HEK293 (cell line): ENCODE data around the gene DLX5.

Experiments
- CTCF ChIA-PET: fragments of 350-600 bp; formaldehyde crosslinking; extraction: SDS; loops from one replicate; lab custom pipeline; 2021; ENCODE audit warnings: antibody characterized with exemption; lab: Yijun Ruan, JAX
- POLR2A ChIA-PET: fragments of 300-600 bp; formaldehyde crosslinking; extraction: SDS; loops from one replicate; lab custom pipeline; 2020; ENCODE audit warnings: antibody characterized with exemption, inconsistent platforms; lab: Yijun Ruan, JAX
- H3K27ac ChIP-seq: fragments of 200-500 bp; sonication (Bioruptor generic); 2 replicates; pipeline ENCODE4 v1.5.1; 2014; ENCODE audit warnings: low read depth, low read length, control low read depth, inconsistent platforms; ENCODE audit errors: extremely low read depth
- H3K36me3 ChIP-seq, 2 experiments: fragments of 200-500 bp in 1 of 2; sonication (Bioruptor generic) in 1 of 2; 1 replicate in 1 of 2; 2 replicates in 1 of 2; pipeline ENCODE4 v1.5.1; 2014 to 2017; ENCODE audit warnings: inconsistent platforms in 2 of 2, low read length in 2 of 2; ENCODE audit not compliant: control insufficient read depth in 2 of 2, insufficient read depth in 1 of 2
- H3K4me1 ChIP-seq: fragments of 200-500 bp; sonication (Bioruptor generic); 2 replicates; pipeline ENCODE4 v1.5.1; 2014; ENCODE audit warnings: mild to moderate bottlenecking, low read length, inconsistent platforms; ENCODE audit not compliant: control insufficient read depth, insufficient read depth
- H3K4me3 ChIP-seq: 2 replicates; pipeline ENCODE4 v1.5.1; 2011; ENCODE audit warnings: low read depth, mild to moderate bottlenecking, control low read depth, low read length, moderate library complexity
- H3K9me3 ChIP-seq: fragments of 200-500 bp; sonication (Bioruptor generic); 2 replicates; pipeline ENCODE4 v1.5.1; 2014; ENCODE audit warnings: low read depth, low read length, inconsistent platforms; ENCODE audit not compliant: control insufficient read depth, insufficient read depth
- BCL11A ChIP-seq: fragments of 450-650 bp; formaldehyde crosslinking; IDR thresholded peaks from 2 replicates; pipeline ENCODE4 v1.5.1; 2016; ENCODE audit warnings: low read depth, missing biosample characterization, missing genetic modification characterization
- CTCF ChIP-seq: fragments of 450-650 bp; formaldehyde crosslinking; IDR thresholded peaks from 2 replicates; pipeline ENCODE4 v1.5.1; 2016; ENCODE audit warnings: missing biosample characterization, missing genetic modification characterization
- PRDM4 ChIP-seq: fragments of 450-650 bp; formaldehyde crosslinking; IDR thresholded peaks from 2 replicates; pipeline ENCODE4 v1.5.1; 2017; ENCODE audit warnings: missing biosample characterization, missing genetic modification characterization
- SCRT2 ChIP-seq: fragments of 450-650 bp; formaldehyde crosslinking; IDR thresholded peaks from 2 replicates; pipeline ENCODE4 v1.5.1; 2016; ENCODE audit warnings: missing biosample characterization, missing genetic modification characterization
- ZBTB1 ChIP-seq: fragments of 450-650 bp; formaldehyde crosslinking; IDR thresholded peaks from 2 replicates; pipeline ENCODE4 v1.5.1; 2016; ENCODE audit warnings: missing biosample characterization, missing genetic modification characterization
- ZBTB17 ChIP-seq: fragments of 450-650 bp; formaldehyde crosslinking; IDR thresholded peaks from 2 replicates; pipeline ENCODE4 v1.5.1; 2016; ENCODE audit warnings: missing biosample characterization, missing genetic modification characterization
- ZNF132 ChIP-seq: fragments of 450-650 bp; formaldehyde crosslinking; IDR thresholded peaks from 2 replicates; pipeline ENCODE4 v1.5.1; 2017; ENCODE audit warnings: missing biosample characterization, missing genetic modification characterization, borderline replicate concordance
- ZNF324 ChIP-seq: fragments of 450-650 bp; formaldehyde crosslinking; IDR thresholded peaks from 2 replicates; pipeline ENCODE4 v1.5.1; 2016; ENCODE audit warnings: missing biosample characterization, missing genetic modification characterization
- ZNF341 ChIP-seq: fragments of 450-650 bp; formaldehyde crosslinking; IDR thresholded peaks from 2 replicates; pipeline ENCODE4; 2016; ENCODE audit warnings: low read depth, missing biosample characterization, missing genetic modification characterization
- ZNF423 ChIP-seq: fragments of 450-650 bp; formaldehyde crosslinking; IDR thresholded peaks from 2 replicates; pipeline ENCODE4 v1.5.1; 2016; ENCODE audit warnings: missing biosample characterization, missing genetic modification characterization
- ZNF501 ChIP-seq: fragments of 450-650 bp; formaldehyde crosslinking; IDR thresholded peaks from 2 replicates; pipeline ENCODE4 v1.5.1; 2016; ENCODE audit warnings: missing biosample characterization, missing genetic modification characterization
- ZNF626 ChIP-seq: fragments of 450-650 bp; sonication (Bioruptor Pico); formaldehyde crosslinking; IDR thresholded peaks from 2 replicates; pipeline ENCODE4 v1.5.1; 2018; ENCODE audit warnings: missing biosample characterization, missing genetic modification characterization, inconsistent platforms
- ZSCAN4 ChIP-seq: fragments of 450-650 bp; formaldehyde crosslinking; IDR thresholded peaks from 2 replicates; pipeline ENCODE4 v1.5.1; 2017; ENCODE audit warnings: missing biosample characterization, missing genetic modification characterization
- TF ChIP-seq, protein P1 (sequence below): fragments of 450-650 bp; formaldehyde crosslinking; IDR thresholded peaks from 2 replicates; pipeline ENCODE4 v1.5.1; 2016; ENCODE audit warnings: missing biosample characterization, missing genetic modification characterization, low read depth
- TF ChIP-seq, protein P2 (sequence below): fragments of 450-650 bp; formaldehyde crosslinking; IDR thresholded peaks from 2 replicates; pipeline ENCODE4 v1.5.1; 2016; ENCODE audit warnings: missing biosample characterization, missing genetic modification characterization

Gene DLX5

DNA sequence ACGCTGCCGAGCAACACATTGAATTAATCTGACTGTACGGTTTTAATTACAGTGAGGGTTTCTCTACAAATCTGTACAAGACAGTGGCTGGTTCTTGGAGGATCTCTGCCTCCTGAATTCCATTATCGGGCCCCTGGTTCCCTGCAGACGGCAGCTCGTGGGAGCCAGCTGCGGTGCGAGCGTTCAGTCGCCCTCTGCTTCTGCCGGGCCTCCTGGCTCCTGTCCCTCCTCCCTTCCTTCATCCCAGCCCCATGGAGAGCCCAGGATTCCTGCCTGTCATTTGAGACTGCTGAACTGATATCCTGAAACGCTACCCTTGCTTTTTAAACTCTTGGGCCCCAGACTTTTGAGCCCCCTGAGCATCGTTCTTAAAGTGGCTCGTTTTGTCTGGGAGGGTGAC, 25.9 kb downstream of the DLX5 start (continued):
- no peak for TF ChIP-seq CTCF (tag by site-specific recombination)
- TF ChIP-seq, protein P1, sequence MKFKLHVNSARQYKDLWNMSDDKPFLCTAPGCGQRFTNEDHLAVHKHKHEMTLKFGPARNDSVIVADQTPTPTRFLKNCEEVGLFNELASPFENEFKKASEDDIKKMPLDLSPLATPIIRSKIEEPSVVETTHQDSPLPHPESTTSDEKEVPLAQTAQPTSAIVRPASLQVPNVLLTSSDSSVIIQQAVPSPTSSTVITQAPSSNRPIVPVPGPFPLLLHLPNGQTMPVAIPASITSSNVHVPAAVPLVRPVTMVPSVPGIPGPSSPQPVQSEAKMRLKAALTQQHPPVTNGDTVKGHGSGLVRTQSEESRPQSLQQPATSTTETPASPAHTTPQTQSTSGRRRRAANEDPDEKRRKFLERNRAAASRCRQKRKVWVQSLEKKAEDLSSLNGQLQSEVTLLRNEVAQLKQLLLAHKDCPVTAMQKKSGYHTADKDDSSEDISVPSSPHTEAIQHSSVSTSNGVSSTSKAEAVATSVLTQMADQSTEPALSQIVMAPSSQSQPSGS (tag by site-specific recombination) = no peak
- no peak for TF ChIP-seq ZNF423
- TF ChIP-seq, protein P2, sequence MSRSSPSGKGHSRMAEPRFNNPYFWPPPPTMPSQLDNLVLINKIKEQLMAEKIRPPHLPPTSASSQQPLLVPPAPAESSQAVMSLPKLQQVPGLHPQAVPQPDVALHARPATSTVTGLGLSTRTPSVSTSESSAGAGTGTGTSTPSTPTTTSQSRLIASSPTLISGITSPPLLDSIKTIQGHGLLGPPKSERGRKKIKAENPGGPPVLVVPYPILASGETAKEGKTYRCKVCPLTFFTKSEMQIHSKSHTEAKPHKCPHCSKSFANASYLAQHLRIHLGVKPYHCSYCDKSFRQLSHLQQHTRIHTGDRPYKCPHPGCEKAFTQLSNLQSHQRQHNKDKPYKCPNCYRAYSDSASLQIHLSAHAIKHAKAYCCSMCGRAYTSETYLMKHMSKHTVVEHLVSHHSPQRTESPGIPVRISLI = no peak
- no peak for TF ChIP-seq ZNF324 (tag by site-specific recombination)
- no peak for TF ChIP-seq SCRT2
- TF ChIP-seq ZSCAN4 (tag by site-specific recombination) = no peak
- TF ChIP-seq ZBTB1 (tag by site-specific recombination) = no peak
- TF ChIP-seq, all 188 proteins: peak for 0

GRCh38 chr7:96998333-96998732, 26.3 kb downstream of the DLX5 start:
- H3K27ac ChIP-seq = no peak overlapping the region
- POLR2A ChIA-PET = no interaction called here
- no peaks in the 10 kb centered on the region for H3K4me1 ChIP-seq
- no peaks in the 10 kb centered on the region for H3K36me3 ChIP-seq
- no peaks in the 10 kb centered on the region for H3K9me3 ChIP-seq
- no peak overlapping the region for H3K4me3 ChIP-seq
- CTCF ChIA-PET = no interaction called here
- no peak for TF ChIP-seq ZNF626 (tag by site-specific recombination)
- TF ChIP-seq ZBTB17 (tag by site-specific recombination) = no peak
- no peak for TF ChIP-seq PRDM4
- no peak for TF ChIP-seq BCL11A (tag by site-specific recombination)
- TF ChIP-seq ZNF132 (tag by site-specific recombination) = no peak

- no peaks in the 10 kb centered on the region for H3K36me3 ChIP-seq
- no peak overlapping the region for H3K4me3 ChIP-seq
- ChIA-PET CTCF (no interaction called here), POLR2A (no interaction called here)
- H3K9me3 ChIP-seq = no peaks in the 10 kb centered on the region
- no peaks in the 10 kb centered on the region for H3K4me1 ChIP-seq
- no peak for TF ChIP-seq BCL11A (tag by site-specific recombination)
- TF ChIP-seq ZNF501 = no peak
- TF ChIP-seq ZNF341 (tag by site-specific recombination) = no peak
- H3K27ac ChIP-seq = no peak overlapping the region
Observed at GRCh38 chr7:96997512-96998032, 27.1 kb downstream of the DLX5 start.
